HTERT RPE-1 (cell line): ENCODE data around the gene F8A3.
"Not testable (repeated sequence)": the region's sequence is repeated elsewhere in the genome, so short reads cannot be mapped to it uniquely, and the experiment has no call there.

ENCODE experiments used
- in situ Hi-C: fragments of 300-500 bp; cut with MboI; formaldehyde crosslinking; loops from 4 replicates; pipeline ENCODE4 v1.14.3; 2020; ENCODE audit warnings: low sequenced_read_pairs

F8A3 gene

DNA sequence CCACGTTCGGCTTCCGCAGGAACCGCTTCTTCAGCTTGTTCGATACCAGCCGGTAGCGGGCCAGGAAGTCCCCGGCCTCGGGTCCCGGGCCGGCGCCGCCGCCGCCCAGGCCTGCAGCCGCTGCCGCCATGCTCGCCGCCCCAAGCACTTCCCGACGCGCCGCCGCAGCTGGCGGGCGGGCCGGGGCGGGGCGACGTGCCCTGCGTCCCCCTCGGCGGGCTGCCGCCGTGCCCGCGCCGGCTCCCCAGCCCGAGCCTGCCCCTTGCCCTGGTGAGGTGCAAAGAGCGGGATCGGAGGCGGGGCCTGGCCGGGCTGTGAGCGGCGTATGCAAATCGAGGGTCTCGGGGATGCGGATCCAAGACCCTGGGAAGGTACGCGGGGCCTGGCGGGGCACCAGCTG, at the start of gene F8A3:
F8A3 (minus strand) TSS at position 150 of the 400 bp plus-strand sequence; CDS start at position 130, 20 bp downstream.
- in situ Hi-C loops: not testable (repeated sequence)

DNA sequence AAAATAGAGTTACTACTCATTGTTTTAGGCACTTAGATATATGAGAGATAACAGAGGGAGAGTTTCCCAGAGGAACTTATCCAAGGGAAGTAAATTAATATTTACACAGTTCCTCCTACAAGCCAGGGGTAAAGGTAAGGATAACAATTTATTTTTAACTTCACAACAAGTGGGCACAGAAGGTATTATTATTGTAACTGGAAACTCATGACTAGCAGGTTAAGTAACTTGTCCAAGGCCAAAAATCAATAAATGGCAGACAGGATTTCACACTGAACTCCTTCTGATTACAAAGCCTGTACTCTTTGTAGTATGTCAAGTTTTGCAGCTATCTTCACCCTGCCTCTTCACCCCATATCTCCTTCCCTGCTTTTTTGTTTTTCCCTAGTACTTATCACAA, 46.9 kb upstream of the F8A3 start:
- in situ Hi-C loops: no loop called here

DNA sequence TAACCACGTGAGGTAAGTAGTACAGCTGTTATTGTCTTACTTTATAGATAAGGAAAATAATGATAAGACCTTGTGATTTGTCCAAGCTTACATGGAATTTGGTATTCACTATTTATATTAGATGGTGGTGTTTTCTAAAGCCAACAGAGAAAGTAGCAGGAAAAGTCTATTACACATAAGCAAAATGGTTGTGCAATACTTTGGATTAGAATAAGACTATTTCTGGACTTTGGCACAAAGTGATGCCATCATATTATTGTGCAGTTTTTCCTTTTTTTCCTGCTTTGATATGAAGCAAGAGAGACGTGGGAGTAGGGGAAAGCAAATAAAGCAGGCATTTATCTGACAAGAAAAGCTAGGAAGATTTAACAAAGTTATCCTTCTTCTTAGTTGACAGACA, 36.7 kb upstream of the F8A3 start:
- in situ Hi-C loops: not testable (repeated sequence)

DNA sequence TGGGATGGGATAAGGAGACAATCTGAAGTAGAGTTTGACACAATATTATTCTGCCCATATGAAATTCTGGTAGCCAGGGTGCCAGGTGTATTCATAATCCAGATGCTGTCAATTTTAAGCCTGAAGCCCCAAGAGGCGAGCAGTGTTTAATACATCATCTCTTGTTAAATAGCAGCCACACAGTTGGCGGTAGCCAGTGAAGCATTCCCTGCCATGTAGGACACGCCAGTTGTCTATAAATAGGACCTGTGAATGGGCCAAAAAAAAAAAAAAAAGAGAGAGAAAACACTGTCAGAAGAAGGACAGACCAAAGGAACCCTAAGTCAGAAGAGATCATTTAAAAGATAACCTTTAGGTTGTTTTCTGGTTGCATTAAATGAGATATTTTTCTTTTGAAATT, 33.0 kb upstream of the F8A3 start:
- in situ Hi-C loops: not testable (repeated sequence)

DNA sequence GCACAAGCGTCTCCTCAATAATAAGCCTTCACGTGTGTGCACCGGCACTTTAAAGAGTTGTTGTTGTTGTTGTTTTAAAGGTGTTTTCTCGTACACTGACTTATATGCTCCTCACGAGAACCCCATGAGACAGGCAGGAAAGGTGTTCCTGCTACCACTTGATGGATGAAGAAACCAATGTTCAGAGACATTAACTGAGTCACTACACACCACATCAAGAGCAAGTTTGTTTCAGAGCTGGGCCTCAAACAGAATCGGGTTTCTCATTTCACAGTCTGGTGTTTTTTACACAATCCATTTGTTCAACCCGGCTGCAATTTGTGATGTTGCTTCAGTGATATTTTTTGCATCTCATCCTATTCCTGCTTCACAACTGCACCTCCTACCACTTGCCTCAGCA, 18.7 kb upstream of the F8A3 start:
- in situ Hi-C loops: not testable (repeated sequence)

DNA sequence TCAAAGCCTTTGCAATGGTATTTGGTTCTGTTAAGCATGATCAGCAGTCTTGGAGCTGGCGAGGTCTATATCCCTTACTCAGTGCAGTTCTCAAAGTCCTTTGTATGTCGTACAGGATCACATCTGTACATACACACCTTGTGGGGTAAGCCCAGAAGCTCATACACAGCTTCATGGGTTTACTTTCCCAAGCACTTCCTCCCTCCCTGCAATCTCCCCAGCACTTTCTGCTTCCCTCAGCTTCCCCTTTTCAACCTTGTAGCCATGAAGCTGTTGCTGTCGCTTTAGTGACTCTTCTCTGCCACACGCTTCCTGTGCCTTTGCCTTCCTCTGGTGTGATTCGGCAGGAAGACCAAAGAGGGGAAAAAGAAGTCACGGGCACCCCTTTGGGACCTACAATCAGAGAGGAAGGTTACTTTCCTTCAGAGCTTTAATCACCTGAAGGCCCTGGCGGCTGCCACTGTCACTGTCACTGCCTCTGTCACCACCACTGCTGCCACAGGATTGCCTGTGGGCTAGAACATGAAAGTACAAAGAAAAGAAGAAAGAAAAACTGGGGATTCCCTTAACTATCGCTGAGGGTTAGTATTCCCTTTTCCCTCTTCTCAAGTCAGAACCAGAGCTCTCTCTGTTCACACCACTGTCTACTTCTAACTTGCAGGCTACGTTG, 8.0 kb upstream of the F8A3 start:
- in situ Hi-C loops: not testable (repeated sequence)

DNA sequence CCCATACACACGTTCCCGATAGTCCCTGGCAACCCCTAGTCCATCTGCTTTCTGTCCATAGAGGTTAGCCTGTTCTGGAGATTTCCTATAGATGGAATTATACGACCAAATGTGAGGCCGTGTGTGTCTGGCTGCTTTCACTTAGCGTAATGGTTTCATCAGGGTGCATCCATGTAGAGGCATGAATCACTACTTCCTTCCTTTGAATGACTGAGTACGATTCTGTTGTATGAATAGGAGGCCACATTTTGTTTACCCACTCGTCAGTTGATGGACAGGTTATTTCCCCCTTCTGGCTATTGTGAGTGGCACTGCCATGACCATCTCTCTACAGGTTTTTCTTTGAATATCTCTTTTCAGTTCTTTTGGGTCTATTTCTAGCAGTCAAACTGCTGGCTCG, 2.1 kb upstream of the F8A3 start:
- in situ Hi-C loops: not testable (repeated sequence)

DNA sequence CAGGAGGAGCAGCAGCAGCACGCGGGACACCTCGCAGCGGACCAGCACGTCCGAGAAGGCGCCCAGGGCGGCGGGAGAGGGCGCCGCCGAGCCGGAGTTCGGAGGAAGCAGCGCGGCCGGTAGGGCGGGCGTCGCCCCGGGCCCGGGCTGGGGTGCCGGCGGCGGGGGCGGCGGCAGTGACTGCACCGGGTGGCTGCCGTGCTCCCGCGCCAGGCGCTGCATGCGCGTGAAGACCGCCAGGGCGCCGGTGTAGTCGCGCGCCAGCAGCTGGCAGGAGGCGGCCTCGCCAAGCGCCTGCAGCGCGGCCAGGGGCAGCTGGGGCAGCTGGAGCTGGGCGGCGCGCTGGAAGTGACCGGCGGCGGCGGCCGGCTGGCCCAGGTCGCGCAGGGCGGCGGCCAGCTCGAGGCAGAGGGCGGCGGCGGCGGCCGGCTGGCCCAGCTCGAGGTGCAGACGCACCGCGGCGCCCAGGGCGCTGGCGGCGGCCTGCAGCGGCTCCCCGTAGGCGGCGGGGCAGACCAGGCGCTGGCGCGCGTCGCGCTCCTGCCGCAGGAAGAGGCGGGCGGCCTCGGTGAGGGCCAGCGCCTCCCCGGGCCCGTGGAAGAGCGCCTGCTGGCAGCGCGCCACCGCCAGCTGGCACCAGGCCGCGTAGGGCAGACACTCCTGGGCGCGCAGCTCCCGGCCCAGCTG, 516 bp downstream of the F8A3 start:
- in situ Hi-C loops: not testable (repeated sequence)

DNA sequence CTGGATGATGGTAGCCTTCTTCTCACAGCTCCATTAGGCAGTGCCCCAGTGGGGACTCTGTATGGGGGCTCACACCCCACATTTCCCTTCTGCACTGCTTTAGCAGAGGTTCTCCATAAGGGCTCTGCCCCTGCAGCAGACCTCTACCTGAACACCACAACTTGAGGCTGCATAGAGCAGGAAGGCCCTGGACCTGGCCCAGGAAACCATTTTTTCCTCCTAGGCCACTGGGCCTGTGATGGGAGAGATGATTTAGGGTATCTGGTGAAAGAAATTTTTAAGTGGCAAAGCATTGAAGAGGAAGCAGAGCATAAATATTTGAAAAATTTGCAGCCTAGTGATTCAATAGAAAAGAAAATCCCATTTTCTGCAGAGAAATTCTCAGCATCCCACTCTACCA, 17.3 kb downstream of the F8A3 start:
- in situ Hi-C loops: no loop called here

DNA sequence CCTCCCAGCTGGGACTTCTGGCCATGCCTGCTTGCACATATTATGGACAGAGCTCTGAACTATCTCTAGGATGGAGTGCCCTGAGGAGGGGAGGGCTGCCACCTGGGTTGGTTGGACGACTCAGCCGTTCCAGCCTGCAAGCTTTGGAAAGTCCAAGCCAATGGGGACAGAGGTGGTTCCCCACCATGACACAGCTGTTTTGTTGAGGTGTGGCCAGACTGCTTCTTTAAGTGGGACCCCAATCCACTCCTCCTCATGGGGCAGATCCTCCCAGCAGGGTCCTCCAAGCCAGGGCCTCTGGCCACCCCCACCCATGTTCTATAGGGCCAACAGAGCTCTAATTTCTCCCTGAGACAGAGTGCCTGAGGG, 22.7 kb downstream of the F8A3 start:
- in situ Hi-C loops: no loop called here

DNA sequence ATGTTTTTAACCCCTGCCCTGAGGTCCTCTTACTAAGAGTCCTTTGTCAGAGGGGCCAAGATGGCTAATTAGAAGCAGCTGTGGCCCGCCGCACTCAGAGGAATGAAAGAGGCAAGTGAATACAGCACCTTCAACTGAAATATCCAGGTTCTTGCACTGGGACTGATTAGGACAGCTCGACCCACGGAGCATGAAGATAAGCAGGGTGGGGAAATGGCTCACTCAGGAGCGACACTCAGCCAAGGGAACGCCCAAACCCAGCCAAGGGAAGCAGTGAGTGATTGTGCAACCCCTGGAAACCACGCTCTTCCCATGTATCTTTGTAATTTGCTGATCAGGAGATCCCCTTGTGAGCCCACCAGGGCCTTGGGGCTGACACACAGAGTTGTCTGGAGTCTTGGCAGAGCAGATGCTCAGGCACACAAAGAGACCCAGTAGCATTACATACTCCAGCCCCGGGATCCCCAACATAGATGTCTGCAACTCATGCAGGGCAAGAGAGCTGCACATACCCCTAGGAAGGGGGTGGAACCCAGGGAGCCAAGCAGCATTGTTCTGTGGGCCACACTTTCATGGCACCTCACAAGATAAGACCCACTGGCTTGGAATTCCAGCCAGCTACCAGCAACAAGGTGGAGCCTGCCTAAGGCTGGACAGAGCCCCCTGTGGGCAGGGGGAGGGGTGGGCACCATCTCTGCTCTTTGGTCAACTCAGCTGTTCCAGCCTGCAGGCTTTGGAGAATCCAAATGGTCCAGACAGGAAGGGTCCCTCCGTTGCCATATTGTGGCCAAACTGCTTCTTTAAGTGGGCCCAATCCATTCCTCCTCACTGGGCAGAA, 23.3 kb downstream of the F8A3 start:
- in situ Hi-C loops: no loop called here

DNA sequence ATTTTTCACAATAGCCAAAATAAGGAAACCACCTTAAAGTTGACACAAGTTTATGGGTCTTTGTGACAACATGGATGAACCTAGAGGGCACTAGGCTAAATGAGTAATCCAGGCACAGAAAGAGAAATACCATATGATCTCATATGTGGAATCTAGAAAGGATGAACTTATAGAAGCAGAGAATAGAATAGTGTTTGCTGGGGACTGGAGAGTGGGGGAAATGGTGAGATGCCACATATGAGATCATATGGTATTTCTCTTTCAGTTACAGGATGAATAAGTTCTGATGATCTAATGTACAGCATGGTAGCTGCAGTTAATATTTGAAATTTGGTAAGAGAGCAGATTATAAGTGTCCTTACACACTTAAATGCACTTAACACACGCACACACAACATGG, 40.7 kb downstream of the F8A3 start:
- in situ Hi-C loops: no loop called here
